ENCODE measurements around the gene TLCD2. TPM values are rescaled to one million over a fixed set of nuclear protein-coding genes. Genes with fewer than 3 reads are reported as not detected.

Gene TLCD2
- total RNA-seq, 1 donor from 2014 or later, result 0.04 TPM

DNA sequence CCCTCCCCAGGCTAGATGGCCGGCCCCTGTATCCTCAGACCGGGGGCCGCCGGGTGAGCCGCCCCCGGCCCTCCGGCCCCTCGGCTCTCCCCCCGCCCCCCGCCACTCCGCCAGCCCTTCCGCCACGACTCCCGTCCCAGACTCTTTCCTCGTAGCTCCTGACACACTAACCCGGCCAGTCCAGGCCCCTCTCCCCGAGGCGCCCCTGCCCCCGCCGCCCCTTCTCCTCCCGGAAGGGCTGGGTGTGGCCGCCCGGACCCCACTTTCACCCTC, 5.6 kb upstream of the TLCD2 start:
- peaks cover 26% of the 10 kb centered on the region for H3K4me1 Mint-ChIP-seq
- H3K9me3 Mint-ChIP-seq, result no peaks in the 10 kb centered on the region
- peak overlapping the region; percentile 91 for H3K4me3 Mint-ChIP-seq
- ChIA-PET CTCF (interaction anchor here (2.0 to 2.6 kb wide), 3 partner anchors 17 to 68 kb away, joined by 10 to 34 read pairs (median 13); partner anchors contain the start of gene RILP), POLR2A (interaction anchor here (0.6 to 4.2 kb wide), 18 partner anchors 17 to 621 kb away, joined by 3 to 73 read pairs (median 8); partner anchors contain the start of genes DPH1, HIC1, INPP5K and PRPF8)
- no peak for ATAC-seq (ENCODE audit: low read depth)
- no peak for DNase-seq
- intact Hi-C loops (cut with micrococcal nuclease), result loop anchor here (1.0 to 2.0 kb wide), 10 partner anchors 9 to 686 kb away; partner anchors contain the start of genes MNT, OVCA2, PITPNA and PRPF8
- H3K27ac Mint-ChIP-seq, result peak overlapping the region; percentile 61
- TF ChIP-seq, protein P1, sequence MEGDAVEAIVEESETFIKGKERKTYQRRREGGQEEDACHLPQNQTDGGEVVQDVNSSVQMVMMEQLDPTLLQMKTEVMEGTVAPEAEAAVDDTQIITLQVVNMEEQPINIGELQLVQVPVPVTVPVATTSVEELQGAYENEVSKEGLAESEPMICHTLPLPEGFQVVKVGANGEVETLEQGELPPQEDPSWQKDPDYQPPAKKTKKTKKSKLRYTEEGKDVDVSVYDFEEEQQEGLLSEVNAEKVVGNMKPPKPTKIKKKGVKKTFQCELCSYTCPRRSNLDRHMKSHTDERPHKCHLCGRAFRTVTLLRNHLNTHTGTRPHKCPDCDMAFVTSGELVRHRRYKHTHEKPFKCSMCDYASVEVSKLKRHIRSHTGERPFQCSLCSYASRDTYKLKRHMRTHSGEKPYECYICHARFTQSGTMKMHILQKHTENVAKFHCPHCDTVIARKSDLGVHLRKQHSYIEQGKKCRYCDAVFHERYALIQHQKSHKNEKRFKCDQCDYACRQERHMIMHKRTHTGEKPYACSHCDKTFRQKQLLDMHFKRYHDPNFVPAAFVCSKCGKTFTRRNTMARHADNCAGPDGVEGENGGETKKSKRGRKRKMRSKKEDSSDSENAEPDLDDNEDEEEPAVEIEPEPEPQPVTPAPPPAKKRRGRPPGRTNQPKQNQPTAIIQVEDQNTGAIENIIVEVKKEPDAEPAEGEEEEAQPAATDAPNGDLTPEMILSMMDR (IDR thresholded peaks at IDR 0.05), result no peak
- H3K36me3 Mint-ChIP-seq (ENCODE audit: low read depth), result no peaks in the 10 kb centered on the region
- peaks cover 13% of the 10 kb centered on the region for H3K27me3 Mint-ChIP-seq

DNA sequence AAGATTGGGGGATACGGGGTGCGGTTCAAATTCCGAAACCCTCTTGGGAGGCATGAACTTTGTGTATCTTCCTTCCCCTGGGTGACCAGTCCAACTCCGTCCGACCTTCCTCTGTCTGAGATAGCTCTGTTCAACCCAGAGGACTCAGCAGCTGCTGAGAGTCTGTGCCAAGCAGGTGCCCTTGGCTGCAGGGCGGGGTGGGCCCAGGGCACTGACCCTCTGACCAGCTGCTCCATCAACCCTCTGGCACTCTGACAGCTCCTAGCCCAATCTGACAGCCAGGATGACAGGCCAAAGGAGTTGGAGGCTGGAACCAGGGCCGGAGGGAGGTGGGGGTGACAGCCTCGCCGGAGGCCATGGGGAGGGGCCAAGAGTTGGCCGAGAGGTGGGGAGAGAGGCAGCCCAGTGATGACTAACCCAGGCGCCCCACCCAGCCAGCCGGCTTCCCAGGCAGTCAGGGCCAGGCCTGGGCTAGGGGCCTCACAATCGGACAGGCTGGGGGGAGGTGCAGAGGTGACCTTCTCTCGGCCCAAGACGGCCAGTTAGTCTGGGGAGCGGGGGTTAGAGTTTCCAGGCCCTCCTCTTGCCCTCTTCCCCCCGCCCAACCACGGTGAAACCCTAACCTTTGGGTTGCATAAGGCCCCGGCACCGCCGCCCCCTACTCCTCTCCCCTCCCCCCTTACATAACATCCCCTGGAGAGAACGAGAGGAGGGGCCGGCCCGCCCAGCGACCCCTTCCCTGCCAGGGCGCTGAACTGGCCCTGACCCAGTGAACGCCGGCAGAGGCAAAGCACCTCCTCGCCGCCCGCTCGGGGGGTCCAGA, 5.0 kb upstream of the TLCD2 start:
- CTCF ChIA-PET, result interaction anchor here (2.0 to 2.6 kb wide), 3 partner anchors 17 to 68 kb away, joined by 10 to 34 read pairs (median 13); partner anchors contain the start of gene RILP
- DNase-seq, result no peak
- H3K4me3 Mint-ChIP-seq, result peak overlapping the region; percentile 91
- H3K36me3 Mint-ChIP-seq (ENCODE audit: low read depth), result no peaks in the 10 kb centered on the region
- peaks cover 27% of the 10 kb centered on the region for H3K4me1 Mint-ChIP-seq
- POLR2A ChIA-PET, result interaction anchor here (0.6 to 4.2 kb wide), 15 partner anchors 9 to 621 kb away, joined by 3 to 73 read pairs (median 5); partner anchors contain the start of genes DPH1, INPP5K, PRPF8 and RPA1
- TF ChIP-seq, protein P1 (IDR thresholded peaks at IDR 0.05), result no peak
- ATAC-seq (ENCODE audit: low read depth), result no peak
- no peaks in the 10 kb centered on the region for H3K9me3 Mint-ChIP-seq
- intact Hi-C loops (cut with micrococcal nuclease), result no loop called here
- peaks cover 17% of the 10 kb centered on the region for H3K27me3 Mint-ChIP-seq
- no peak overlapping the region for H3K27ac Mint-ChIP-seq

DNA sequence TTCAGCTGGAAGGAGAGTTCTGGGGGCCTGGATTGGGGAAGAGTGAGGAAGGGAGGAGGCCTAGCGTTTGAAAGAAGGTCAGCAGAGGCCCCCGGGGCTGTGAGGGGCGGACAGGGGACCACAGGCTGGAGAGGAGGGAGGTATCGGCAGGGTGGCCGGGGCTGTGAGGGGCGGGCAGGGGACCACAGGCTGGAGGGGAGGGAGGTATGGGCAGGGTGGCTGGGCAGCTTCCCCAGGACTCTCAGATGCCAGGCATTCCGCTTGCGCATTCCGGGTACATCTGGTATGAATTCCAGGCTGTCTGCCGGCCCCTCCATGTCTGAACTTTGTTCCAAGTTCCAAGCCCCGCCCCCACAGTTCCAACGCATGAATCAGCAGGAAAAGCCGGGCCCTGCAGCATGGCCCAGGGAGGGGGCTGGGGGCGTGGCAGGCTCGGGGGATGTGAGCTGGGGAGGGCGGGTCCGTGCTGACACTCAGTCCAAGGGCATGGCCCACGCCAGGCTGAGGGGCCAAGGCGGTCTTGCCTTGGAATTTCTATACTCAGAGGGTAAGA, 4.3 kb upstream of the TLCD2 start:
- peak overlapping the region; percentile 91 for H3K4me3 Mint-ChIP-seq
- no peaks in the 10 kb centered on the region for H3K9me3 Mint-ChIP-seq
- H3K4me1 Mint-ChIP-seq, result peaks cover 27% of the 10 kb centered on the region
- ChIA-PET CTCF (interaction anchor here (1.9 kb wide), 1 partner anchor 151 kb away, joined by 15 read pairs; no protein-coding TSS in a partner anchor), POLR2A (interaction anchor here (1.3 to 3.9 kb wide), 3 partner anchors 10 to 116 kb away, joined by 3 to 43 read pairs (median 5); partner anchors contain the start of genes PRPF8, RPA1, SMYD4 and WDR81)
- ATAC-seq (ENCODE audit: low read depth) (no peak), DNase-seq (no peak)
- H3K27me3 Mint-ChIP-seq, result peaks cover 17% of the 10 kb centered on the region
- H3K27ac Mint-ChIP-seq, result no peak overlapping the region
- no peaks in the 10 kb centered on the region for H3K36me3 Mint-ChIP-seq (ENCODE audit: low read depth)
- TF ChIP-seq, protein P1 (IDR thresholded peaks at IDR 0.05), result no peak
- intact Hi-C loops (cut with micrococcal nuclease), result no loop called here

DNA sequence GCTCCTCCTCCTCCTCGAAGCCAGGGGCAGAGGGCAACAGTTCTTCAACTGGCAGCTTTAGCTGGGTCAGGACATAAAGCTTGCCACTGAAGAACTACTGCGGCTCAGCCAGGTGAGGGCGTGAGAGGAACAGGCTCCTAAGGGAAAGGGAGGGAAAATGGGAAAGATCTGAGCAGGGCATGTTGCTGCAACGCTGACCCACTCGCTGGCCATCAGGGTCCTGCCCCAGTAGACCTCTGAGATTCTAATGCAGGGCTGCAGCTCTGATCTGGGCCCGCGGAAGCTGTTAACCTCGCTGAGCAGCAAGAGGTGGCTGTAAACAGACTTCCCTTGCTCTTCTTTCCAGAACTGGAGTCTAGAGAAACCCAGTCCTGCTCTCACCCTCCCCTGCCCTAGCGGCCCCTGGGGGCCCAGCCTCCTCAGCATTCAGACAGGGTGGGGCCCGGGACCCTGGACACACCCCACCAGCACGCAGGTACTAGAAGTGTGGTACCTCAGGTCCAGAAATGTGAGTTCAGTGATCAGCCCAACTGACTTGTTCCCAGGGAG, 3.8 kb upstream of the TLCD2 start:
- Mint-ChIP-seq H3K4me1 (peaks cover 28% of the 10 kb centered on the region), H3K27me3 (peaks cover 17% of the 10 kb centered on the region), H3K27ac (no peak overlapping the region), H3K36me3 (ENCODE audit: low read depth) (no peaks in the 10 kb centered on the region), H3K4me3 (peak overlapping the region; percentile 39), H3K9me3 (no peaks in the 10 kb centered on the region)
- intact Hi-C loops (cut with micrococcal nuclease), result no loop called here
- DNase-seq (no peak), ATAC-seq (ENCODE audit: low read depth) (no peak)
- POLR2A ChIA-PET, result interaction anchor here (0.6 to 3.9 kb wide), 4 partner anchors 10 to 116 kb away, joined by 3 to 43 read pairs (median 6); partner anchors contain the start of genes PRPF8, RPA1, SMYD4 and WDR81
- TF ChIP-seq, protein P1 (IDR thresholded peaks at IDR 0.05), result no peak
- CTCF ChIA-PET, result interaction anchor here (1.7 to 1.9 kb wide), 3 partner anchors 45 to 151 kb away, joined by 5 to 15 read pairs (median 13); no protein-coding TSS in a partner anchor

All from activated B cell treated with CpG ODN at 0.5 μM for 24 hours (primary cell).